NOMO-1 (cell line): Measurements from ENCODE around the gene ZBTB7C.

Source experiments
- DNase-seq, 2 experiments: peaks; one replicate each; lab custom pipeline; 2025; ENCODE audit not compliant: unreplicated experiment in 2 of 2; lab: John Stamatoyannopoulos, UW

The ZBTB7C gene

DNA sequence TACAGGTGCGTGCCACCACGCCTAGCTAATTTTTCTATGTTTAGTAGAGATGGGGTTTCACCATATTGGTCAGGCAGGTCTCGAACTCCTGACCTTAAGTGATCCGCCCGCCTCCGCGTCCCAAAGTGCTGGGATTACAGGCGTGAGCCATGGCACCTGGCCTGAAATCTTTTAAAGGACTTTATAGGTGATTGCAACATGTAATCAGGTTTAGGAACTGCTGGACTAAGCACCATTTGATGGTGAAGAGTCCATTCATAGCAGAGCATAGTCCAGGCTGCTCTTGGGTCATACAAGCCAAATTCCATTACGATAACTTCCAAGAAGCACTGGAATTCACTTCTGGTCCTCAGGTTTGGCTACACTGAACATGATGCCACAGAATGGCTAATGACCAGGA, 278.1 kb downstream of the ZBTB7C start:
- no peak for DNase-seq

GRCh38 chr18:48129621-48130082, 279.5 kb downstream of the ZBTB7C start:
- no peak for DNase-seq

DNA sequence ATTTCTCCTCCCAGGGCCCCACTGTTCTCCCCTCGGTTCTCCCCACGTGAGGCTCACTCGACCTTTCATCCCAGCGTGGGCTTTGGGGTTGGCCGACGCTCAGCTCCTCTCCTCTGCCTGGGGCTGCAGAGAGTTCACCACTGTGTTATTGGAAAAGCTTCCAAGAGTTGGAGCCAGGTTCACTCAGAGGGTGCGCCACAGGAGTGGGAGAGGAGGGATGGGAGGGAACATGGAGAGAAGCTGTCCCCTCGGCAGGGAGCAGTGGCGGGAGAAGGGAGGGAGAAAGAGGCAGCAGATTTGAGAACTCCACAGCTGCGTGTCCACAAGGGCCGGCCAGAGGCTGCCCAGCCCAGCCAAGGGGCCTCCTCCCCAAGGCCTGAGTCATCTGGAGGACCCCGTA, 281.6 kb downstream of the ZBTB7C start:
- no peak for DNase-seq

GRCh38 chr18:48126240-48126639, 282.9 kb downstream of the ZBTB7C start:
- no peak for DNase-seq

- DNase-seq, result no peak
These were observed 283.5 kb downstream of the ZBTB7C start for GRCh38 chr18:48125724-48126123.

- no peak for DNase-seq
These were observed 284.1 kb downstream of the ZBTB7C start for GRCh38 chr18:48124857-48125626.

- no peak for DNase-seq
These were observed 285.2 kb downstream of the ZBTB7C start for GRCh38 chr18:48123941-48124340.

DNA sequence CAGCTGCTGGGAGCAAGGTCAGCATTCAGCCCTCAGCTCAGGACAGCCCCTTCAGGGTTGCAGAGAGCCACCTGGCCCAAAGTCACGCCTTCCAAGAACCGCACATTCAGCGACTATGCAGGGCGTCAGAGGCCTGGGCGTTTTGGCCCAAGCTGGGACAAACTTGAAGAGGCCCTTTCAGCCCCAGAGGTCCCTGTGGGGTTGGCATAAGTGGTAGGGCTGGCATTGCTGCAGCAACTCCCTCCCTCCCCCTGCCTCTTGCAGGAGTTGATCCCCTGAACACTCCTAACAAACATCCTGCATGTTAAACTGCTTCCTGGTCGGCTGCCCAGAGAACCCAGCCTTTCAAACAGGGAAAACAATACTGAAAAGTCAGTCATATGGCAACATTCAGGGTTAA, 285.9 kb downstream of the ZBTB7C start:
- DNase-seq, result no peak

- DNase-seq, result no peak
These were observed 286.4 kb downstream of the ZBTB7C start for GRCh38 chr18:48122816-48123215.

GRCh38 chr18:48122376-48122775, 286.8 kb downstream of the ZBTB7C start:
- DNase-seq, result no peak

DNA sequence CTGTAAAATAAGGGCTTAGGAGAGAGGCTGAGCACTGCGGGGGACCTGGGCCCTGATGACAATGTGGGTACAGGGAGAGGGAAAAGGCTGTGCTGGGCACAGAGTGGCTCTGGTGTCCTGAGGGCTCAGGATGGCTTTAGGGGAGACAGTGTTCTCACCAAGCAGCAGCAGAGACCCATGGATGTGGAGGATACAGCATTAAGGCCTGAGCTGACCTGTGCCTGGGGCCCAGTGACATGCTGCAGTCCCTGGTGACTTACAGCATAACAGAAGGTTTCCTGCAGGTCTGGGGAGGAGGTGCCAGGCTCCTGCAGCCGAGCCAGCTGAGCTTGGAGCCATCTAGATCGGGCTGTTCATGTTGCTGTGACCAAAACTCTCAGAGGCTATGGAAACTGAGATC, 287.4 kb downstream of the ZBTB7C start:
- no peak for DNase-seq

DNA sequence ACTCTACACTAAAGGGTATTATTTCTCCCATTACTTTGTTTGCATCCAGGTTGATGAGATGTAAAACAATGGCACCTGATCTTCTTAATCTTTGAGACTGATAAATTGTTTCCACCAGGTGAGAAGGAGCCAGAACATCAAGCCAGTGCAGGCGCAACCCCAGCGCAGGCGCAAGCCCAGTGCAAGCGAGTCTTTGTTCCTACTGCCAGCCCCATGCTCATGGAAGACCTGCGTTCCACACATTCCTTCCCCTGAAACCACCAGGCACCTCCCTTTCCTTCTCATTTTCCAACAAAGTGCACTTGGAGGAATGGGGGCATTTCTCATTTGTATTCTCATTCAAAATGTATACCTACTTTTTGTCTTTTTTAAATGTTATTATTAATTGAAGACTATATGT, 290.0 kb downstream of the ZBTB7C start:
- no peak for DNase-seq

DNA sequence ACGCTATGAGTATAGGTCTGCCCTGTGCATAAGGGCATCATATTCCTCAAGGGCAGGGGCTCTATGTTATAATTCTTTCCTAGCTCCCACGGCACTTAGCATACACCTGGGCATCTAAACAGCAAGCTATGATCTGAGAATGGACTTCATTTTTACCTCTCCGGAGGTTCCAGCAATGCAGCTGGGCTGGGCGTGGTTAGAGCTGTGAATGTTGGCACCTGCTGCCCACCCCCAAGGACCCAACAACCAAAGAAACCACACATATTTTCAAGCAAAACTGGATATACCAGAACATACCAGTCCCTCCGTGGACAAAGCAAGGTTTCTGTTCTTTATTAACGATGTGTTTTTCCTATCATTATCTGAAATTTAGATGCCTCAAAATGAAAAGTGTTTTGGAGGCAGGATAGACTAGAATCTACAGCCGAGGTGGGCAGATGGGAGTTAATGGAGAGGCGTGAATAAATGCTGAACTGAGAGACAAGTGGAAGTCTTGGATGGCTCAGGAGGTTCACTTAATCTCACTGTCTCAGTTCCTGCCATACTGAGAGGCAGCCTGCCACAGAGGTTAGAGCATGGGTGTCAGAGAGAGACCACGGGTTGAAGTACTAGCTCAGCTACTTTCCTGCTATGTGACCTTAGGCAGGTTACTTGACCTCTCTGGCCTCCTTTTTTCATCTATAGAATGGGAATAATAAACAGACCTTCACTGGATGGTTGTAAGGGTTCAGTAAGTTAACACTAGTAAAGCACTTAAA, 292.1 kb downstream of the ZBTB7C start:
- no peak for DNase-seq

DNA sequence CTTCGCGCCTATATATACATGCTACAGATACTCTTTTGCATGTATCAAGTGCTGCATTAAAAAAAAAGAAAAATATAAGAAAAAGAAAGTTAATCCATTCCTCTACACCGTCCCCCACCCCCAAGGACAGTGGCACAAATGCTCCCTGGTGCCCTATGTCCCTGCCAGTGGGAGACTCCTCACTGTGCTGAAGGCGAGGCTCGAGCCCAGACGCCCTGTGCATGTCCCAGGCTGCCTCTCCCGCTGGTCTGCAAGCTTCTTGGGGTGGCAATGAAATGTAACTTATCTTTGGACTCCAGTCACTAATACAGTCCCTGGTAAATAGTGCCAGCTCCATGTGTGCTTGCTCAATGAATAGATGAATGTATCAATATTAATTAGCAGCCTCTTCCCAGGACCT, 293.2 kb downstream of the ZBTB7C start:
- DNase-seq, result no peak

DNA sequence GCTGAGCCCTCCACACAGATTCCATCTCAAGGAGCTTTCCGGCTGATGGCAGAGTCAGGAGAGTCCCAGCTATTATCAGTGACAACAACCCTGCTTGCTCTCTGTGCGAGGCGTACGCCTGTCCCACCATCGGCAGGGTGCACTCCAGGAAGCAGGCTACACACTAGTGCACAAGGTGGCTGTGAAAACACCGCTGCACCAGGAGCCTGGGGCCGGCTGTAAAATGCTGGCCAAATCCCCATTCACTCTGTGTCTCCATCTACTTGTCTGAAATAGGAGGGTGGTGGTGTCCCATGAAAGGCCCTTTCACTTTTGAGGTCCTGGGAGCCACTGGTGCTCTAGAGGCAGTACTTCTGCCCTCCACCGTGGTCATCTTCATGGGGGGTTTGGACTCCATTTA, 295.5 kb downstream of the ZBTB7C start:
- no peak for DNase-seq

- no peak for DNase-seq
These were observed 297.6 kb downstream of the ZBTB7C start for GRCh38 chr18:48111587-48111986.

GRCh38 chr18:48110797-48111196, 298.4 kb downstream of the ZBTB7C start:
- DNase-seq, result no peak

DNA sequence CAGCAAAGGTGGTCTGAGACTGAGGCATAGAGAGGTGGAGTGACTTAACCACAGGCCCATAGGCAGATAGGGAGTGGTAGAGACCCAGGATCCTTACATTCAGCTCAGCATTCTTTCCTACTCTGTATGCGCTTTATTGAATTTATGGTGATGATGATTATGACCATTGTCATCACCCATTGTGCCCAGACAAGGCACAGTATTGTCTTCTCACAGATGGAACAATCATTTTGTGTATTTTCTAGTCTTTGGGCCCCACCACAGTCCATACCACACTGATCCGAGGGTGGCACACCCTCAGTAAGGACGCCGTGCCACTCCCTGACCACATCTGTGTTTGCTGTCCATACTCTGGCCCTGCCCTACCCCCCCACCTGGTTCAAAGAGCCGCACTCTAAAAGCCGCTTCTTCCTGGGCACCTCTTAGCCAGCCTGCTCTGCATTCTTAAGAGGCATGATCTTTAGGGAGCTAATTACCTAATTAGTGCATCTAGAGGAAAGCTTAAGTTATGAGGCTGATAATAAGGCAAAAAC, 299.2 kb downstream of the ZBTB7C start:
- no peak for DNase-seq

- no peak for DNase-seq
These were observed 301.0 kb downstream of the ZBTB7C start for GRCh38 chr18:48108136-48108535.

DNA sequence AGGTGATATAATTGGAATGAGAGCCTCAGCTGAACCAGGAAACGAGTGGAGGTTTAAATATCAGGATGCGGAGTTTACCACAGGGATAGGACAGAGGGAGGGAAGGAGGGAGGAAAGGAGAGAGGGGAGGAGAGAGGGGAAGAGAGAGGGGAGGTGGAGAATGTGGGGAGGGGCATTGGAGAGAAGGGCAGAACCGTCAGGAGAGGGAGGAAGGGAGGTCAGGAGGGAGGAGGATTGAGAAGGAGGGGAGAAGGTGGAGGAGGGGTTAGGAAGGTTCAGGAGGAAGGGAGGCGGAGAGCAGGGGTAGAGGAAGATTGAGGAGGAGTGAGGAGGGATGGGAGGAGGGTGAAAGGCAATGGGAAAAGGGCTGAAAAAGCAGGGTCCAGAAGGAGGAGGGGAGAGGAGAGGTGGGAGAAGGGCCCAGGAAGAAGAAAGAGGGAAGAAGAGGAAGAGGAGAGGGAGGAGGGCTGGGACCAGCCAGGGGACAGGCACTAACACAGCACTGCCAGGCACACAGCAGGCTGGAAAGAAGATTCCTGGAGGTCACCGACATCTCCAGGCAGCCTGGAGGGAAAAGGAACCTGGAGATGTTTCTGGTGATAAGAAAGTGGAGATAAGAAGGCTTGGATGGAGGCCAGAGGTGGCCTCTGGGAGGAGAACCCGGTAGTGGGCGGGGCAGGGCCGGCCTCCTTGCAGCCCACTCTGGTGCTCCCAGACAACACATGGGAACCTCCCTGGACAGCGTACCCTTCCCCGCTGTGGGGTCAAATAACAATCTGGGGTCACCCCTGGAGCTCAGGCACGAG, 302.0 kb downstream of the ZBTB7C start:
- no peak for DNase-seq

GRCh38 chr18:48106498-48106897, 302.7 kb downstream of the ZBTB7C start:
- no peak for DNase-seq
